ENCODE results near the gene AP3S2.
"Not testable (repeated sequence)": the region's sequence is repeated elsewhere in the genome, so short reads cannot be mapped to it uniquely, and the experiment has no call there.

AP3S2 gene

GRCh38 chr15:89869490-89869889, 24.3 kb downstream of the AP3S2 start:
- not testable (repeated sequence) for H3K4me3 ChIP-seq (ENCODE audit: low read depth, low read length)

GRCh38 chr15:89864958-89865739, 28.6 kb downstream of the AP3S2 start:
- H3K4me3 ChIP-seq (ENCODE audit: low read depth, low read length) = no peak overlapping the region

- H3K4me3 ChIP-seq (ENCODE audit: low read depth, low read length) = no peak overlapping the region
Measured at GRCh38 chr15:89863918-89864317, 29.9 kb downstream of the AP3S2 start.

GRCh38 chr15:89860891-89861290, 32.9 kb downstream of the AP3S2 start:
- no peak overlapping the region for H3K4me3 ChIP-seq (ENCODE audit: low read depth, low read length)

- no peak overlapping the region for H3K4me3 ChIP-seq (ENCODE audit: low read depth, low read length)
Measured at GRCh38 chr15:89860431-89860830, 33.4 kb downstream of the AP3S2 start.

- no peak overlapping the region for H3K4me3 ChIP-seq (ENCODE audit: low read depth, low read length)
Measured at GRCh38 chr15:89858661-89859458, 34.9 kb downstream of the AP3S2 start.

GRCh38 chr15:89857673-89858072, 36.1 kb downstream of the AP3S2 start:
- H3K4me3 ChIP-seq (ENCODE audit: low read depth, low read length) = no peak overlapping the region

- H3K4me3 ChIP-seq (ENCODE audit: low read depth, low read length) = no peak overlapping the region
Measured at GRCh38 chr15:89855948-89856347, 37.8 kb downstream of the AP3S2 start.

GRCh38 chr15:89854863-89855262, 38.9 kb downstream of the AP3S2 start:
- H3K4me3 ChIP-seq (ENCODE audit: low read depth, low read length) = not testable (repeated sequence)

- no peak overlapping the region for H3K4me3 ChIP-seq (ENCODE audit: low read depth, low read length)
Measured at GRCh38 chr15:89852342-89852995, 41.3 kb downstream of the AP3S2 start.

- H3K4me3 ChIP-seq (ENCODE audit: low read depth, low read length) = no peak overlapping the region
Measured at GRCh38 chr15:89851673-89852341, 42.0 kb downstream of the AP3S2 start.

- H3K4me3 ChIP-seq (ENCODE audit: low read depth, low read length) = no peak overlapping the region
Measured at GRCh38 chr15:89848970-89849292, 44.9 kb downstream of the AP3S2 start.

- H3K4me3 ChIP-seq (ENCODE audit: low read depth, low read length) = no peak overlapping the region
Measured at GRCh38 chr15:89847101-89847500, 46.7 kb downstream of the AP3S2 start.

- no peak overlapping the region for H3K4me3 ChIP-seq (ENCODE audit: low read depth, low read length)
Measured at GRCh38 chr15:89845305-89845893, 48.4 kb downstream of the AP3S2 start.

GRCh38 chr15:89841962-89842361, 51.8 kb downstream of the AP3S2 start:
- H3K4me3 ChIP-seq (ENCODE audit: low read depth, low read length) = no peak overlapping the region

- no peak overlapping the region for H3K4me3 ChIP-seq (ENCODE audit: low read depth, low read length)
Measured at GRCh38 chr15:89841306-89841705, 52.5 kb downstream of the AP3S2 start.

- H3K4me3 ChIP-seq (ENCODE audit: low read depth, low read length) = no peak overlapping the region
Measured at GRCh38 chr15:89839167-89839810, 54.5 kb downstream of the AP3S2 start.

- H3K4me3 ChIP-seq (ENCODE audit: low read depth, low read length) = no peak overlapping the region
Measured at GRCh38 chr15:89837830-89838178, 56.0 kb downstream of the AP3S2 start.

- H3K4me3 ChIP-seq (ENCODE audit: low read depth, low read length) = no peak overlapping the region
Measured at GRCh38 chr15:89837134-89837829, 56.5 kb downstream of the AP3S2 start.

Data from iPS-11a (cell line).